Measurements from ENCODE around the gene CEP170B. TPM values are rescaled to one million over a fixed set of nuclear protein-coding genes. Genes with fewer than 3 reads are reported as not detected.
A peak's percentile ranks its signal among the peaks of the same experiment; 100 is the strongest.

The CEP170B gene
- total and polyA plus RNA-seq, 2 of the 13 experiments (the other 11 are each of a cell fraction or from before 2014, with no cell fraction given) = 4.3 to 8.8 TPM

DNA sequence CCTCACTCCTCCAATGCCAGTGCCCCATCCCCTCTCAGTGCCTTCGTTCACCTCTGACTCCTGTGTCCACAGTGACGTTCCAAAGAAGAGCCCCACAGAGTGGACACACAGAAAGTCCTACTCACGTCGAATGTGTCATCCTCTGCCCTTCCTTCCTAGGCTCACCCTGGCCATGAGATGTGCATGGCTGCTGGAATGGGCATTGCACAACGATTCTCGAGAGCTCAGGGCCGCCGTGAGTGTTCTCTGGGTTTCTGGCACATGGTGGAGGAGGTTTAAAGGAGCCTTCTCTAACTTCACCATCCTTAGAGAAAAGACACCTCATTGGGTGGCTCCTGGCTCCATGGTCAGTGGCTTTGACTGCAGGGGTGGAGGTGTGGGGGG lies 12.8 kb upstream of the CEP170B start:
- no peak for ATAC-seq
- CTCF ChIA-PET (ENCODE audit: low intra/inter-chr PET ratio, low total read pairs) = no interaction called here
- H3K4me1 ChIP-seq (ENCODE audit: insufficient read depth, low read length) = peaks cover 14% of the 10 kb centered on the region

DNA sequence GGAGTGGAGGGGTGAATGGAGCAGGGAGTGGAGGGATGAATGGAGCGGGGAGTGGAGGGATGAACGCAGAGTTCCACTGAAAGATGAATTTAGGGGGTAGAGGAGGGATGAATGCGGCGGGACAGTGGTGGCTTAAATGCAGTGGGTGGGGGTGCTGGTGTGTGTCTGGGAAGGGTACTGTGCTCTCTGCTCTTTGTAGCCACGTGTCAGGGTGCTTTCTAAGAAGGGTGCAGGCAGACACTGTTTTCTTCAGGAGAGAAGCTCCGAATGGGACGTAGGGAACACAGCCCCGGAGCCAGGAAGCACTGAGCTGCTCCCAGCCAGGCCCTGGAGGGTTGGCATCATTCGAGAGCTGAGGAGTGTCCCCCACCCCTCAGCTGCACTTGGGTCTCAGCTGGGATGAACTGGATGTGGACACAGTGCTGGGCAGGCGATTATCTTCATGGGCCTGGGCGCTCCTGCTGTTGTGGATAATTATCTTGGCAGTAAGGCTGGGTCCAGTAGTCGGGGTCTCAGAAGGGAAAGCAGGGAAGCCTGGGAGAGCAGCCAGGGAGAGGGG lies 9.5 kb upstream of the CEP170B start:
- Histone ChIP-seq H3K4me1 (ENCODE audit: insufficient read depth, low read length) (peaks cover 14% of the 10 kb centered on the region), H3K27me3 (ENCODE audit: control insufficient read depth in 1 of 2, insufficient read depth in 2 of 2, low read length in 2 of 2) (peaks cover 6 to 21% of the 10 kb centered on the region in 2 experiments; a peak in 4 of 5 replicates), H3K36me3 (replicated peaks in 1 of 2; ENCODE audit: control insufficient read depth in 1 of 2, insufficient read depth in 2 of 2, low read length in 2 of 2) (no peaks in the 10 kb centered on the region), H3K9ac (ENCODE audit: insufficient read depth, low read depth, low read length) (no peak overlapping the region), H3K27ac (ENCODE audit: extremely low read length, insufficient read depth, low read length) (no peak overlapping the region), H3K4me2 (ENCODE audit: low read depth, low read length) (no peak overlapping the region), H2AFZ (ENCODE audit: low read length) (no peak overlapping the region), H3K79me2 (ENCODE audit: insufficient read depth, low read length) (no peaks in the 10 kb centered on the region), H3K4me3 (replicated peaks in 1 of 3; ENCODE audit: insufficient read depth in 1 of 3, low read depth in 2 of 3, low read length in 3 of 3) (no peak overlapping the region), H3K9me3 (ENCODE audit: low read length) (no peaks in the 10 kb centered on the region), H4K20me1 (ENCODE audit: insufficient read depth, low read length) (0 out of 2 replicates have a peak, but pooled peaks cover 3% of the 10 kb centered on the region)
- WGBS (ENCODE audit: low lambda C conversion rate) = 41% methylated on average over 9 of the region's 12 CpGs
- FAIRE-seq = no peak
- ChIA-PET POLR2A (interaction anchor here (1.0 to 1.8 kb wide), 3 partner anchors 9 to 87 kb away, joined by 3 to 8 read pairs (median 3); partner anchors contain the start of gene CEP170B), CTCF (ENCODE audit: low intra/inter-chr PET ratio, low total read pairs) (no interaction called here)
- DNase-seq (ENCODE audit: low spot score) = no peak
- intact Hi-C loops (cut with micrococcal nuclease; ENCODE audit: unreplicated experiment) = no loop called here
- in situ Hi-C loops (cut with HindIII; ENCODE audit: extremely low pct_ligation_motif_present, low pct_unique_long_range_greater_than_20kb) = no loop called here
- peak; percentile 59 for ATAC-seq
- BruUV-seq (replicated peaks) = no TSS peak
- TF ChIP-seq ZNF562 (CRISPR knock-in tag; IDR thresholded peaks at IDR 0.05; ENCODE audit: borderline replicate concordance) (no peak), ZNF317 (CRISPR knock-in tag; IDR thresholded peaks at IDR 0.05) (no peak), NRL (CRISPR knock-in tag; IDR thresholded peaks at IDR 0.05; ENCODE audit: borderline replicate concordance) (0 out of 2 replicates have a peak, but pooled peaks have one; percentile 2), ZSCAN25 (CRISPR knock-in tag; IDR thresholded peaks at IDR 0.05) (peak; percentile 51), RBM39 (IDR thresholded peaks at IDR 0.05; ENCODE audit: low read depth, low read length, poor library complexity, severe bottlenecking) (peak; percentile 33), ZFX (CRISPR knock-in tag; IDR thresholded peaks at IDR 0.05; ENCODE audit: low read depth) (0 out of 2 replicates have a peak, but pooled peaks have one; percentile 6), SAFB2 (CRISPR knock-in tag; IDR thresholded peaks at IDR 0.05; ENCODE audit: borderline replicate concordance, low read depth) (0 out of 2 replicates have a peak, but pooled peaks have one; percentile 48), SP4 (CRISPR knock-in tag; IDR thresholded peaks at IDR 0.05) (no peak)
- TF ChIP-seq, protein P1, sequence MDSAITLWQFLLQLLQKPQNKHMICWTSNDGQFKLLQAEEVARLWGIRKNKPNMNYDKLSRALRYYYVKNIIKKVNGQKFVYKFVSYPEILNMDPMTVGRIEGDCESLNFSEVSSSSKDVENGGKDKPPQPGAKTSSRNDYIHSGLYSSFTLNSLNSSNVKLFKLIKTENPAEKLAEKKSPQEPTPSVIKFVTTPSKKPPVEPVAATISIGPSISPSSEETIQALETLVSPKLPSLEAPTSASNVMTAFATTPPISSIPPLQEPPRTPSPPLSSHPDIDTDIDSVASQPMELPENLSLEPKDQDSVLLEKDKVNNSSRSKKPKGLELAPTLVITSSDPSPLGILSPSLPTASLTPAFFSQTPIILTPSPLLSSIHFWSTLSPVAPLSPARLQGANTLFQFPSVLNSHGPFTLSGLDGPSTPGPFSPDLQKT (CRISPR knock-in tag; IDR thresholded peaks at IDR 0.05; ENCODE audit: borderline replicate concordance) = no peak
- TF ChIP-seq, protein P2, sequence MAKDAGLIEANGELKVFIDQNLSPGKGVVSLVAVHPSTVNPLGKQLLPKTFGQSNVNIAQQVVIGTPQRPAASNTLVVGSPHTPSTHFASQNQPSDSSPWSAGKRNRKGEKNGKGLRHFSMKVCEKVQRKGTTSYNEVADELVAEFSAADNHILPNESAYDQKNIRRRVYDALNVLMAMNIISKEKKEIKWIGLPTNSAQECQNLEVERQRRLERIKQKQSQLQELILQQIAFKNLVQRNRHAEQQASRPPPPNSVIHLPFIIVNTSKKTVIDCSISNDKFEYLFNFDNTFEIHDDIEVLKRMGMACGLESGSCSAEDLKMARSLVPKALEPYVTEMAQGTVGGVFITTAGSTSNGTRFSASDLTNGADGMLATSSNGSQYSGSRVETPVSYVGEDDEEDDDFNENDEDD (CRISPR knock-in tag; IDR thresholded peaks at IDR 0.05; ENCODE audit: borderline replicate concordance) = no peak

More for the DNA sequence above, 12.8 kb upstream of the CEP170B start:
- no TSS peak for BruUV-seq (replicated peaks)
- Histone ChIP-seq H3K36me3 (replicated peaks in 1 of 2; ENCODE audit: control insufficient read depth in 1 of 2, insufficient read depth in 2 of 2, low read length in 2 of 2) (no peaks in the 10 kb centered on the region), H3K9me3 (ENCODE audit: low read length) (no peaks in the 10 kb centered on the region), H3K27ac (ENCODE audit: extremely low read length, insufficient read depth, low read length) (no peak overlapping the region), H3K9ac (ENCODE audit: insufficient read depth, low read depth, low read length) (no peak overlapping the region), H3K4me2 (ENCODE audit: low read depth, low read length) (no peak overlapping the region), H3K27me3 (ENCODE audit: control insufficient read depth in 1 of 2, insufficient read depth in 2 of 2, low read length in 2 of 2) (peaks cover 6 to 21% of the 10 kb centered on the region in 2 experiments; a peak in 4 of 5 replicates), H2AFZ (ENCODE audit: low read length) (no peak overlapping the region), H3K79me2 (ENCODE audit: insufficient read depth, low read length) (no peaks in the 10 kb centered on the region), H4K20me1 (ENCODE audit: insufficient read depth, low read length) (0 out of 2 replicates have a peak, but pooled peaks cover 2% of the 10 kb centered on the region), H3K4me3 (replicated peaks in 1 of 3; ENCODE audit: insufficient read depth in 1 of 3, low read depth in 2 of 3, low read length in 3 of 3) (no peak overlapping the region)
- in situ Hi-C loops (cut with HindIII; ENCODE audit: extremely low pct_ligation_motif_present, low pct_unique_long_range_greater_than_20kb) = no loop called here
- intact Hi-C loops (cut with micrococcal nuclease; ENCODE audit: unreplicated experiment) = no loop called here
- POLR2A ChIA-PET = interaction anchor here (0.7 kb wide), 1 partner anchor 12 kb away, joined by 3 read pairs; no protein-coding TSS in a partner anchor
- WGBS (ENCODE audit: low lambda C conversion rate) = 5% methylated on average over 4 of the region's 8 CpGs
- TF ChIP-seq, protein P3, sequence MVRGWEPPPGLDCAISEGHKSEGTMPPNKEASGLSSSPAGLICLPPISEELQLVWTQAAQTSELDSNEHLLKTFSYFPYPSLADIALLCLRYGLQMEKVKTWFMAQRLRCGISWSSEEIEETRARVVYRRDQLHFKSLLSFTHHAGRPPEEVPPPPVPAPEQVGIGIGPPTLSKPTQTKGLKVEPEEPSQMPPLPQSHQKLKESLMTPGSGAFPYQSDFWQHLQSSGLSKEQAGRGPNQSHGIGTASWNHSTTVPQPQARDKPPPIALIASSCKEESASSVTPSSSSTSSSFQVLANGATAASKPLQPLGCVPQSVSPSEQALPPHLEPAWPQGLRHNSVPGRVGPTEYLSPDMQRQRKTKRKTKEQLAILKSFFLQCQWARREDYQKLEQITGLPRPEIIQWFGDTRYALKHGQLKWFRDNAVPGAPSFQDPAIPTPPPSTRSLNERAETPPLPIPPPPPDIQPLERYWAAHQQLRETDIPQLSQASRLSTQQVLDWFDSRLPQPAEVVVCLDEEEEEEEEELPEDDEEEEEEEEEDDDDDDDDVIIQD (CRISPR knock-in tag; IDR thresholded peaks at IDR 0.05; ENCODE audit: low read depth) = no peak
- TF ChIP-seq ZFP1 (CRISPR knock-in tag; IDR thresholded peaks at IDR 0.05) (no peak), TOE1 (CRISPR knock-in tag; IDR thresholded peaks at IDR 0.05) (no peak), RXRA (CRISPR knock-in tag; IDR thresholded peaks at IDR 0.05) (no peak), ZNF12 (CRISPR knock-in tag; IDR thresholded peaks at IDR 0.05) (no peak), CEBPB (IDR thresholded peaks at IDR 0.05; ENCODE audit: borderline replicate concordance, low read depth, low read length) (peak; percentile 67; the same call in 1 of the 2 replicates)
- no peak for DNase-seq (ENCODE audit: low spot score)
- FAIRE-seq = no peak
